ENCODE measurements around the gene SAMD11.
"Not testable (repeated sequence)": the region's sequence is repeated elsewhere in the genome, so short reads cannot be mapped to it uniquely, and the experiment has no call there.

Gene SAMD11

GRCh38 chr1:946811-947210, 23.1 kb downstream of the SAMD11 start:
- not testable (repeated sequence) for DNase-seq

- DNase-seq, result no peak
Measured at GRCh38 chr1:947958-948357, 24.2 kb downstream of the SAMD11 start.

GRCh38 chr1:950268-950667, 26.5 kb downstream of the SAMD11 start:
- DNase-seq, result no peak

- no peak for DNase-seq
Measured at GRCh38 chr1:950881-951280, 27.2 kb downstream of the SAMD11 start.

GRCh38 chr1:951364-951763, 27.6 kb downstream of the SAMD11 start:
- DNase-seq, result no peak

- DNase-seq, result no peak
Measured at GRCh38 chr1:952201-952600, 28.5 kb downstream of the SAMD11 start.

GRCh38 chr1:952603-953002, 28.9 kb downstream of the SAMD11 start:
- no peak for DNase-seq

- no peak for DNase-seq
Measured at GRCh38 chr1:953524-954320, 30.0 kb downstream of the SAMD11 start.

- no peak for DNase-seq
Measured at GRCh38 chr1:954927-955326, 31.2 kb downstream of the SAMD11 start.

GRCh38 chr1:955474-955873, 31.8 kb downstream of the SAMD11 start:
- no peak for DNase-seq

- DNase-seq, result no peak
Measured at GRCh38 chr1:956636-957035, 32.9 kb downstream of the SAMD11 start.

GRCh38 chr1:958823-959730, 35.4 kb downstream of the SAMD11 start, which contains the start of gene NOC2L:
Gene NOC2L, minus strand, starts transcription at chr1:959256. Its CDS starts 16 bp downstream, at chr1:959240.
- peak; percentile 95 for DNase-seq

- no peak for DNase-seq
Measured at GRCh38 chr1:959731-960362, 36.1 kb downstream of the SAMD11 start.

- peak; percentile 79 for DNase-seq
Measured at GRCh38 chr1:960363-961131, 36.8 kb downstream of the SAMD11 start, which contains the start of gene KLHL17. Gene KLHL17, plus strand, starts transcription at chr1:960584. Its CDS starts 110 bp downstream, at chr1:960694.

- DNase-seq, result no peak
Measured at GRCh38 chr1:961132-961669, 37.5 kb downstream of the SAMD11 start.

GRCh38 chr1:962381-963300, 38.9 kb downstream of the SAMD11 start:
- DNase-seq, result no peak

GRCh38 chr1:963301-963651, 39.6 kb downstream of the SAMD11 start:
- no peak for DNase-seq

- no peak for DNase-seq
Measured at GRCh38 chr1:963746-964525, 40.2 kb downstream of the SAMD11 start.

GRCh38 chr1:964691-965525, 41.2 kb downstream of the SAMD11 start:
- no peak for DNase-seq

All from left hindlimb (tissue), 1 donor.